Measurements from ENCODE around the gene CELA1.

- TF ChIP-seq CTCF (IDR thresholded peaks at IDR 0.05; ENCODE audit: low read length): no peak
- no peak for TF ChIP-seq EZH2 (IDR thresholded peaks at IDR 0.05; ENCODE audit: borderline replicate concordance, low read length)
Measured at GRCh38 chr12:51335931-51336330, 10.5 kb downstream of the CELA1 start.
